ENCODE measurements around the gene KRT86. TPM values are rescaled to one million over a fixed set of nuclear protein-coding genes. Genes with fewer than 3 reads are reported as not detected.

KRT86 gene
- total and polyA plus RNA-seq, 2 of the 13 experiments (the other 11 are each of a cell fraction or from before 2014, with no cell fraction given), result not detected

- Histone ChIP-seq H3K27ac (ENCODE audit: extremely low read length, insufficient read depth, low read length) (no peak overlapping the region), H2AFZ (ENCODE audit: low read length) (no peak overlapping the region), H3K79me2 (ENCODE audit: insufficient read depth, low read length) (no peaks in the 10 kb centered on the region), H4K20me1 (ENCODE audit: insufficient read depth, low read length) (no peaks in the 10 kb centered on the region), H3K36me3 (replicated peaks in 1 of 2; ENCODE audit: control insufficient read depth in 1 of 2, insufficient read depth in 2 of 2, low read length in 2 of 2) (no peaks in the 10 kb centered on the region), H3K4me1 (ENCODE audit: insufficient read depth, low read length) (no peaks in the 10 kb centered on the region), H3K9ac (ENCODE audit: insufficient read depth, low read depth, low read length) (no peak overlapping the region), H3K4me2 (ENCODE audit: low read depth, low read length) (no peak overlapping the region), H3K27me3 (ENCODE audit: control insufficient read depth in 1 of 2, insufficient read depth in 2 of 2, low read length in 2 of 2) (no peaks in the 10 kb centered on the region; a peak in 3 of 5 replicates), H3K4me3 (replicated peaks in 1 of 3; ENCODE audit: insufficient read depth in 1 of 3, low read depth in 2 of 3, low read length in 3 of 3) (no peak overlapping the region), H3K9me3 (ENCODE audit: low read length) (peaks cover 12% of the 10 kb centered on the region)
- TF ChIP-seq ZNF558 (CRISPR knock-in tag; IDR thresholded peaks at IDR 0.05; ENCODE audit: borderline replicate concordance) (no peak), ZNF101 (CRISPR knock-in tag; IDR thresholded peaks at IDR 0.05; ENCODE audit: borderline replicate concordance, low read depth) (no peak), ZNF816 (CRISPR knock-in tag; IDR thresholded peaks at IDR 0.05; ENCODE audit: borderline replicate concordance) (no peak), KMT2A (CRISPR knock-in tag; IDR thresholded peaks at IDR 0.05) (no peak), ZNF496 (CRISPR knock-in tag; IDR thresholded peaks at IDR 0.05; ENCODE audit: insufficient replicate concordance) (no peak), ZNF256 (CRISPR knock-in tag; conservative IDR thresholded peaks at IDR 0.05) (no peak), ZFP1 (CRISPR knock-in tag; IDR thresholded peaks at IDR 0.05) (no peak), HES4 (CRISPR knock-in tag; IDR thresholded peaks at IDR 0.05; ENCODE audit: borderline replicate concordance) (no peak), ARID5B (CRISPR knock-in tag; IDR thresholded peaks at IDR 0.05) (no peak), ZNF292 (CRISPR knock-in tag; IDR thresholded peaks at IDR 0.05; ENCODE audit: borderline replicate concordance, low read depth) (no peak), CREB3 (CRISPR knock-in tag; IDR thresholded peaks at IDR 0.05) (no peak)
- TF ChIP-seq, protein P1, sequence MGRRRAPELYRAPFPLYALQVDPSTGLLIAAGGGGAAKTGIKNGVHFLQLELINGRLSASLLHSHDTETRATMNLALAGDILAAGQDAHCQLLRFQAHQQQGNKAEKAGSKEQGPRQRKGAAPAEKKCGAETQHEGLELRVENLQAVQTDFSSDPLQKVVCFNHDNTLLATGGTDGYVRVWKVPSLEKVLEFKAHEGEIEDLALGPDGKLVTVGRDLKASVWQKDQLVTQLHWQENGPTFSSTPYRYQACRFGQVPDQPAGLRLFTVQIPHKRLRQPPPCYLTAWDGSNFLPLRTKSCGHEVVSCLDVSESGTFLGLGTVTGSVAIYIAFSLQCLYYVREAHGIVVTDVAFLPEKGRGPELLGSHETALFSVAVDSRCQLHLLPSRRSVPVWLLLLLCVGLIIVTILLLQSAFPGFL (CRISPR knock-in tag; IDR thresholded peaks at IDR 0.05), result no peak
- TF ChIP-seq, protein P2, sequence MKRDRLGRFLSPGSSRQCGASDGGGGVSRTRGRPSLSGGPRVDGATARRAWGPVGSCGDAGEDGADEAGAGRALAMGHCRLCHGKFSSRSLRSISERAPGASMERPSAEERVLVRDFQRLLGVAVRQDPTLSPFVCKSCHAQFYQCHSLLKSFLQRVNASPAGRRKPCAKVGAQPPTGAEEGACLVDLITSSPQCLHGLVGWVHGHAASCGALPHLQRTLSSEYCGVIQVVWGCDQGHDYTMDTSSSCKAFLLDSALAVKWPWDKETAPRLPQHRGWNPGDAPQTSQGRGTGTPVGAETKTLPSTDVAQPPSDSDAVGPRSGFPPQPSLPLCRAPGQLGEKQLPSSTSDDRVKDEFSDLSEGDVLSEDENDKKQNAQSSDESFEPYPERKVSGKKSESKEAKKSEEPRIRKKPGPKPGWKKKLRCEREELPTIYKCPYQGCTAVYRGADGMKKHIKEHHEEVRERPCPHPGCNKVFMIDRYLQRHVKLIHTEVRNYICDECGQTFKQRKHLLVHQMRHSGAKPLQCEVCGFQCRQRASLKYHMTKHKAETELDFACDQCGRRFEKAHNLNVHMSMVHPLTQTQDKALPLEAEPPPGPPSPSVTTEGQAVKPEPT (CRISPR knock-in tag; IDR thresholded peaks at IDR 0.05; ENCODE audit: low read depth), result no peak
- BruUV-seq (replicated peaks), result no TSS peak
- ChIA-PET POLR2A (no interaction called here), CTCF (ENCODE audit: low intra/inter-chr PET ratio, low total read pairs) (no interaction called here)
- intact Hi-C loops (cut with micrococcal nuclease; ENCODE audit: unreplicated experiment), result no loop called here
- WGBS (ENCODE audit: low lambda C conversion rate), result 0% methylated on average over 2 of the region's 2 CpGs
- no peak for DNase-seq (ENCODE audit: low spot score)
- no peak for ATAC-seq
- in situ Hi-C loops (cut with HindIII; ENCODE audit: extremely low pct_ligation_motif_present, low pct_unique_long_range_greater_than_20kb), result no loop called here
- no peak for FAIRE-seq
These were observed 7.9 kb upstream of the KRT86 start for GRCh38 chr12:52266514-52266913.

All from HepG2 (cell line).